HUDEP-2 (cell line): ENCODE measurements around the gene TBC1D10A.
A peak's percentile ranks its signal among the peaks of the same experiment; 100 is the strongest.

Experiments used
- DNase-seq, 76 experiments: peaks; one replicate each; lab custom pipeline; 2025; ENCODE audit not compliant: unreplicated experiment in 76 of 76; lab: John Stamatoyannopoulos, UW

TBC1D10A gene

DNA sequence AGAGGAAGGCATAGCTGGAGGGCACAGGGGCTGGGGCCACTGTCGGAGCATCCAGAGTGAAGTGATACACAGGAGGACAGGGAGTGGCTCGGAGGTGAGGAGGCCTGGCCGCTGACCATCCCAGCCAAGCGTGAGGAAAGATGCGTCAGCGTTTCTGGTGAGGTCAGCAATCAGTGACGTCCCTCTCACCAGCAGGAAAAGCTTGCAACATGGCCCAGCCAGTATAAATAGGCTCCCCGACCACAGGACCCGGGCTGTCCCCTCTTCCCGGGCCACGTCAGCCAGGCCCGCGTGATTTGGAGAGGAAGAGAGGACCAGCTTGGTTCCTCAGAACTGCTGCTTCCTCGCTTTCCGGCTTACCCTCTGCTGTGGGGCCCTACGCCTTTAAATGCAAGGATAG lies 55.9 kb downstream of the TBC1D10A start:
- DNase-seq, result no peak

GRCh38 chr22:30268331-30268730 lies 58.4 kb downstream of the TBC1D10A start:
- no peak for DNase-seq

- DNase-seq, result peak in 31 of 76 experiments; percentile 17 to 69 (median 35)
These were observed 59.1 kb downstream of the TBC1D10A start for GRCh38 chr22:30267382-30268302.

DNA sequence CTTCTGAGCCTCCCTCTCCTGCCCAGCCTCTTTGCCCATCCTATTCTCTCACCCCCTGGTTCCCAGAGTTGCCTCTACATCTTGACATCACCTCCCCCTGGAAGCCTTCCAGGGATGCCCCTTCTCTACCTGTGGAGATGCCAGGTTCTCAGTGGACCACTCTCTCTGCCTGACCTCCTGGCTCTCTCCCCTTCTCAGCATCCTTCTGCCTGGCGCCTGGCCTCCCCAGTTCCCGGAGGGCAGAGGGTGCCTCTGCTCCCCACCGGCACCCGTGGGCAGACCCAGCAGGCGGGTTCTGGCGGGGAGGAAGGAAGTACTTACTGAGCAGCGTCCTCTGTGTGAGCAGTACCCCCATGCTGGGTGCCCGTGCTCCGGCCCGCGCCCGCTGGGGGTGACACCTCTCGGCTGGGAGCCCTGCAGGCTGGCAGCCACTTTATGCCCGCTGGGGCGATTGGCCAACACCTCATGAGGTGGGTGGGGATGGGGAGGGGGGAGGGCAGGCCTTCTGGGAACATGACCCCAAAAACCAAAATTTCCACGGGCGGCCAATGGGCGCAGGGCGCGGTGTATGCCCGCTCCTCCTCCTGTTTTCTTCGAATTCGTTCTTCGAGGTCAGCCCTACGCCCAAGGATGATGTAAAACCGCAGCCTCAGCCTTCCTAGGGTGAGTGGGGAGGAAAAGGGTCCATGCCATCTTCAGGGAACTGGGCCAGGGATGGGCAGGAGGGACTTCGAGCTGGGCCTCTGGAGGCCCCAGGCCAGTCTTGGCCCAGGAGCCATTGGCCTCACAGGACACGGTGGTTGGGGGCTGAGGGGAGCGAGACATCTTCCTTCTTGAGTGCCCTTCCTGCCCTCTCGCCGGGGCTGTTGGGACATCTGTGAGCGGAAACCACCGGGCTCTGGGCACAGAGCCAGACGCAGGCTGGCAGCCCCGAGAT lies 60.0 kb downstream of the TBC1D10A start, which contains the start of gene OSM:
Gene OSM (minus strand): TSS at position 407 of the 937 bp plus-strand sequence. CDS start 52 bp downstream, at position 355.
- peak in 75 of 76 experiments; percentile 50 to 95 (median 83) for DNase-seq

GRCh38 chr22:30265823-30266444 lies 60.8 kb downstream of the TBC1D10A start:
- DNase-seq, result peak in 72 of 76 experiments; percentile 35 to 85 (median 70)

- DNase-seq, result peak in 5 of 76 experiments; percentile 14 to 66 (median 42)
These were observed 61.5 kb downstream of the TBC1D10A start for GRCh38 chr22:30265131-30265720.

- DNase-seq, result no peak
These were observed 62.9 kb downstream of the TBC1D10A start for GRCh38 chr22:30263883-30264282.

DNA sequence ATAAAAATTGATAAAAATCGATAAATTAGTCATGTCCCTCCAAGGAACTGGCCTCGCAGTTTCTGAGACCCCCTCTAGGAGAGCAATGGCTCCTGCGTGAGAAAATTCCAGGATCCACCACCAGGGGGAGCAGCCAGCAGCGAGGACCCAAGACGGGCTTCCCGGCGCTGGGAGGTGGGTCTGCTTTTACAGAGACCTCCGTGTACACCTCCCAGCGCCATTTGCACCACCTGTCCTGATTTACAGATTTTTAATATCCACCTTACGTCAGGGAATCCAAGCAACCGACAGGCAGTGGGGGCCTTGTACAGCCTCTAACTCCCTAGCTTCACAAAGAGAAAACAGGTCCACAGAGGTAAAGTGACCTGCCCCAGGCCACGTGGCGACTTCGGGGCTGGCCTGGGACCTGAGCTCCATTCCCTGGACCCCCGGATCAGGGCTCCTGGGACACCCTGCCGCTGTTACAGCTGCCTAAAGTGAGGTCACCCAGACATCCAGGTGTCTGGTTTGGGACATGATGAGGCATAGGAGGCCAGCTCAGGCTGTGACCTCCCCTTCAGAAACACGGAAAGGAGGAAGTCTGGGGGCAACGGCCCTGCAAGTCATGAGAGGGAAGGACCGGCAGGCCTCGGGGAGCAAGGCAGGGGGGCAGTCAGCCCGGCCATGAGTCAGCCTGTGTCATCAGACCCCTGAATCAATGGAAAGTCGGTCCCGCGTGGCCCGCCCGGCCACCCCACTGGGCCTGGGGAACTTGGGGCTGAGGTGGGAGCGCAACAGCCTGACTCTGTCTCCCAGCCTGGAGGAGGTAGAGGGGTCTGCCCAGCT lies 63.6 kb downstream of the TBC1D10A start:
- peak in 67 of 76 experiments; percentile 16 to 82 (median 64) for DNase-seq

GRCh38 chr22:30262112-30262511 lies 64.6 kb downstream of the TBC1D10A start:
- no peak for DNase-seq

GRCh38 chr22:30261134-30261533 lies 65.6 kb downstream of the TBC1D10A start:
- DNase-seq, result no peak

GRCh38 chr22:30260682-30261081 lies 66.1 kb downstream of the TBC1D10A start:
- no peak for DNase-seq

GRCh38 chr22:30260276-30260675 lies 66.5 kb downstream of the TBC1D10A start:
- DNase-seq, result no peak

DNA sequence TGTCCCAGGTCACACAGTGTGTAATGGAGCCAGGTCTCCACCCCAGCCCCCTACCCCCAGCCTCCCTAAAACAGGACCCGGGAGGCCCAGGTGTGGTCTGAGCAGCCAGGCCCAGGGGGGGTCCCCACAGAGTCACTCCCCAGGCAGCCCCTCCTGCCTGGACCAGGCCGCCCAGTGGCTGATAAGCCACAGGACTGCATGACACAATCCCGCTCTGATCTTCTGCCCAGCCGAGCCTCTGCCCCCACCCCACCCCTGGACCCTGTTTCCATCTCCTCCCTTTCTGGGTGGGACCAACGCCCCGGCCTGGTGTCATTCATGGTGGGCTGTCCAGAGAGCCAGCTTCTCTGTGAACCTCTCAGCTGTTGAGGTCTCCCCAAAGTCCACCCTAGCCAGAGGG lies 72.4 kb downstream of the TBC1D10A start:
- DNase-seq, result peak in 16 of 76 experiments; percentile 9 to 49 (median 20)

DNA sequence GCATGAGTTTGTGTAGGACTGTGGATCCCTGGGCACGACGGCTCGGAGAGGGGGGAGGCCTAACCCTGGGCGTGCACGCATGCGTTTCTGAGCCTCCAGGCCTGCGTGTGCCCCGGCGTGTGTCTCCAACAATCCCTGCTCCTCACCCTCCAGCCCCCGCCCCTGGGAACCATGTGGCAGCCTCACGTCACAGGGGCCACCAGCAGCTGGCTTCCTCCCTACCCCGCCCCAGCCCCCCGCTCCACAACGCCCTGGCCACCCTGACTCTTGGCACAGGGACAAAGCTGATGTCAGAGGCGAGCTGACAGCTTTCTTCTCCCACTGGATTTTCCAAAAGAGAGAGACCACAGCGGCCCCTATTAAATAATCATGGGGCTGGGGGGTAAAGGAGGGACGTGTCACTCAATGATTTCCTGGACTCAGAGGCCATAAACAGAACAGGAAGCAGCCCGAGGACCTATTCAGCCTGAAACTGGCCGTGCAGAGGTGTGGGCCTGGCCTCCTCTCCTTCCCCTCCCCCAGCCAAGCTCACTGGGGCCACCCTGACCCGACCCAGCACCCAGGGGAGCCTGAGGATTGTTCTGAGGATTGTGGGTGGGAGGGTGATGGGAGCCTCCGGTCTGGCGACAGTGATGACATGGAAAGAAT lies 73.4 kb downstream of the TBC1D10A start:
- peak in 16 of 76 experiments; percentile 9 to 64 (median 38) for DNase-seq

- no peak for DNase-seq
These were observed 74.1 kb downstream of the TBC1D10A start for GRCh38 chr22:30252411-30253204.

DNA sequence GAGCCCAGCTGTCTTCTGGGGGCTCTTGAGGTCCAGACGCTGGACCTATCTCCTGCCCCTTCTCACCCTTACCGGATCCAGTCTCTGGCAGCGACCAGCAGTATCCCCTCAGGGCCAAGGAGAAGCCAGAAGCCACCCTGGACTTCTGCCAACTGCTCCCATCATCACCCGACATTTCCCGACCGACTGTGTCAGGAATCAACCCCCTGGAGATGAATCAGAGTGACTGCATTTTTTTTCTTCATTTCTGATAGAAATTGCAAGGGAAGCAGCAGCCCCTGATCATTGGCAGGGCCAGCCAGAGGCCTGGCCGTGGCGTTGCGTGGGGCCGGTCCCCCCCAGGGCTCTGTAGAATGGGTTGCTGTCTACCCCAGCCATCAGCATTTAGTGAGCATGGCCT lies 75.0 kb downstream of the TBC1D10A start:
- DNase-seq, result no peak

- no peak for DNase-seq
These were observed 76.0 kb downstream of the TBC1D10A start for GRCh38 chr22:30250661-30251267.
